Testis (tissue), 2 donors: ENCODE data around the gene MPND.

Experiments
- POLR2A ChIP-seq: fragments of 450-650 bp; IDR thresholded peaks from one replicate; pipeline ENCODE4 v1.6.1; 2017; ENCODE audit warnings: antibody characterized with exemption, mild to moderate bottlenecking, moderate library complexity
- TF ChIP-seq, protein P1 (sequence below), 3 experiments: fragments of 450-650 bp in 2 of 3; fragments of 200-600 bp in 1 of 3; sonication (generic) in 1 of 3; IDR thresholded peaks; one replicate each; pipeline ENCODE4 v1.5.1; 2016 to 2019; ENCODE audit warnings: antibody characterized with exemption in 3 of 3, mild to moderate bottlenecking in 2 of 3, moderate library complexity in 1 of 3

DNA sequence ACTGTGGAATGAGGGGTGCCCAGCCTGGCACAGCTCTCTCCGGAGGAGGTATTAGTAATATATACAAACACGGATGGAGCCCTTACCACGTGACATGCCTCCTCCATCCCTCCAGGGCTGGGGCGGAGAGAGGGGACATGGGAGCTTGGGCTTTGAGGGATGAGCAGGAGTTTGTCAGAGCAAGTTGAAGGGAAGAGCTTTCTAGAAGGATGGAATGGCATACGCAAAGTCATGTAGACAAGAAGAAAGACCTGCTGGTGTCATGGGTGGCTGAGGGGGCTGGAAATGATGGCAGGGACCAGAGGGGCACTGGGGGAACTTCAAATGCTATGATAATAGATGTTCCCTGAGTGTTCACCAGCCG, 2.6 kb downstream of the MPND start:
- TF ChIP-seq, protein P1, sequence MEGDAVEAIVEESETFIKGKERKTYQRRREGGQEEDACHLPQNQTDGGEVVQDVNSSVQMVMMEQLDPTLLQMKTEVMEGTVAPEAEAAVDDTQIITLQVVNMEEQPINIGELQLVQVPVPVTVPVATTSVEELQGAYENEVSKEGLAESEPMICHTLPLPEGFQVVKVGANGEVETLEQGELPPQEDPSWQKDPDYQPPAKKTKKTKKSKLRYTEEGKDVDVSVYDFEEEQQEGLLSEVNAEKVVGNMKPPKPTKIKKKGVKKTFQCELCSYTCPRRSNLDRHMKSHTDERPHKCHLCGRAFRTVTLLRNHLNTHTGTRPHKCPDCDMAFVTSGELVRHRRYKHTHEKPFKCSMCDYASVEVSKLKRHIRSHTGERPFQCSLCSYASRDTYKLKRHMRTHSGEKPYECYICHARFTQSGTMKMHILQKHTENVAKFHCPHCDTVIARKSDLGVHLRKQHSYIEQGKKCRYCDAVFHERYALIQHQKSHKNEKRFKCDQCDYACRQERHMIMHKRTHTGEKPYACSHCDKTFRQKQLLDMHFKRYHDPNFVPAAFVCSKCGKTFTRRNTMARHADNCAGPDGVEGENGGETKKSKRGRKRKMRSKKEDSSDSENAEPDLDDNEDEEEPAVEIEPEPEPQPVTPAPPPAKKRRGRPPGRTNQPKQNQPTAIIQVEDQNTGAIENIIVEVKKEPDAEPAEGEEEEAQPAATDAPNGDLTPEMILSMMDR (IDR thresholded peaks at IDR 0.05): no peak
- TF ChIP-seq POLR2A: no peak
